NK-92 (cell line): Measurements from ENCODE around the gene ACSF2.

Experiments
- DNase-seq: peaks from one replicate; lab custom pipeline; 2025; ENCODE audit not compliant: unreplicated experiment; lab: John Stamatoyannopoulos, UW

ACSF2 gene

DNA sequence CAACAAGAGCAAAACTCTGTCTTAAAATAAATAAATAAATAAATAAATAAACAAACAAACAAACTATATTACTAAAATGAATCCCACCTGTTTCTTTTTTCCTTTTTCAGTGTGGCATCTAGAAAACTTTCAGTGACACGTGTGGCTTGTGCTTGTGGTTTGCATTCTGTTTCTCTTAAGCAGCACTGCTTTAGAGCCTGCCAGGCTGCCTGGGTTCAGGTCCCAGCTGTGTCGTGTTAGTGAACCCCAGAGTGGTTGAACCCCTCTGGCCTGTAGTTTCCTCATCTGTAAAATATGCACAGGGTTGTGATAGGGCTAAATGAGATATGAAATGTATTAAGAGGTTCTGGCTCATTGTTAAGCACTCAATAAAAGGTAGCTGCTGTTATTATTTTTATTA, 94.5 kb downstream of the ACSF2 start:
- DNase-seq, result no peak

GRCh38 chr17:50521514-50521913, 95.5 kb downstream of the ACSF2 start:
- no peak for DNase-seq

DNA sequence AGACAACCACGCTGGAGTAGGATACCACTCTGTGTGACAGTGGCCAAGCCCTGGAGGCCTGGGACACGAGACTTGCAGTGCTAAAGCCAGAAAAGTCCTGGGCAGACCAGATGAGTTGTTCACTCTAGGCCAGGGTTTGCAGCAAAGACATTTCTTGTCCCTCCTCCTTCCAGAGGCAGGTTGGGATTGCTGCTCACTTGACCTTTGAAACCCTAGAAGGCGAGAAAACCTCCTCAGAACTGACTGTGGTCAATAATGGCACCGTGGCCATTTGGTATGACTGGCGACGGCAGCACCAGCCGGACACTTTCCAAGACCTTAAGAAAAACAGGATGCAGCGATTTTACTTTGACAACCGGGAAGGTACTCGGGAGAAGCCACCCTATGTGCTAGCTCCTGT, 96.7 kb downstream of the ACSF2 start:
- no peak for DNase-seq

GRCh38 chr17:50523208-50523607, 97.2 kb downstream of the ACSF2 start:
- DNase-seq, result no peak
